ENCODE data around the gene ELP4.
"Not testable (repeated sequence)": the region's sequence is repeated elsewhere in the genome, so short reads cannot be mapped to it uniquely, and the experiment has no call there.

The ELP4 gene

GRCh38 chr11:31558001-31558400 is 48.4 kb downstream of the ELP4 start:
- DNase-seq, result no peak

GRCh38 chr11:31560842-31561476 is 51.4 kb downstream of the ELP4 start:
- no peak for DNase-seq

GRCh38 chr11:31564517-31564916 is 55.0 kb downstream of the ELP4 start:
- DNase-seq, result not testable (repeated sequence)

GRCh38 chr11:31574133-31574532 is 64.6 kb downstream of the ELP4 start:
- not testable (repeated sequence) for DNase-seq

- DNase-seq, result not testable (repeated sequence)
These were observed 66.2 kb downstream of the ELP4 start for GRCh38 chr11:31575764-31576163.

GRCh38 chr11:31579412-31579811 is 69.8 kb downstream of the ELP4 start:
- not testable (repeated sequence) for DNase-seq

- no peak for DNase-seq
These were observed 73.1 kb downstream of the ELP4 start for GRCh38 chr11:31582697-31583096.

- DNase-seq, result no peak
These were observed 88.9 kb downstream of the ELP4 start for GRCh38 chr11:31598454-31598853.

- DNase-seq, result no peak
These were observed 92.2 kb downstream of the ELP4 start for GRCh38 chr11:31601635-31602282.

- DNase-seq, result no peak
These were observed 97.3 kb downstream of the ELP4 start for GRCh38 chr11:31606893-31607292.

- no peak for DNase-seq
These were observed 98.3 kb downstream of the ELP4 start for GRCh38 chr11:31607914-31608313.

- DNase-seq, result no peak
These were observed 99.4 kb downstream of the ELP4 start for GRCh38 chr11:31608995-31609394.

GRCh38 chr11:31610544-31610943 is 101.0 kb downstream of the ELP4 start:
- DNase-seq, result no peak

GRCh38 chr11:31617246-31617645 is 107.7 kb downstream of the ELP4 start:
- DNase-seq, result no peak

GRCh38 chr11:31619980-31620379 is 110.4 kb downstream of the ELP4 start:
- DNase-seq, result no peak

GRCh38 chr11:31620434-31620833 is 110.9 kb downstream of the ELP4 start:
- DNase-seq, result no peak

GRCh38 chr11:31625868-31626267 is 116.3 kb downstream of the ELP4 start:
- no peak for DNase-seq

GRCh38 chr11:31628111-31628510 is 118.5 kb downstream of the ELP4 start:
- DNase-seq, result no peak

GRCh38 chr11:31636983-31637382 is 127.4 kb downstream of the ELP4 start:
- no peak for DNase-seq

- DNase-seq, result no peak
These were observed 131.0 kb downstream of the ELP4 start for GRCh38 chr11:31640611-31641010.

- DNase-seq, result no peak
These were observed 132.0 kb downstream of the ELP4 start for GRCh38 chr11:31641477-31642062.

GRCh38 chr11:31643857-31644256 is 134.3 kb downstream of the ELP4 start:
- no peak for DNase-seq

GRCh38 chr11:31645747-31646146 is 136.2 kb downstream of the ELP4 start:
- no peak for DNase-seq

GRCh38 chr11:31646216-31646615 is 136.6 kb downstream of the ELP4 start:
- no peak for DNase-seq
